RCC 7860 (cell line): ENCODE results near the gene PCBD1.
"Not testable (repeated sequence)": the region's sequence is repeated elsewhere in the genome, so short reads cannot be mapped to it uniquely, and the experiment has no call there.

Source experiments
- DNase-seq: peaks from one replicate; pipeline ENCODE4 v3.0.0-alpha.2; 2015; ENCODE audit warnings: low spot score
- FAIRE-seq: peaks from 2 replicates; lab custom pipeline; 2012; peaks lifted over from hg19 to GRCh38; lab: Jason Lieb, UNC

PCBD1 gene

GRCh38 chr10:70879207-70879606 is 9.2 kb downstream of the PCBD1 start:
- DNase-seq (no peak), FAIRE-seq (no peak)

- DNase-seq: no peak
- FAIRE-seq: no peak
Observed at GRCh38 chr10:70874061-70874460, 14.3 kb downstream of the PCBD1 start.

- DNase-seq: no peak
- no peak for FAIRE-seq
Observed at GRCh38 chr10:70872291-70872690, 16.1 kb downstream of the PCBD1 start.

DNA sequence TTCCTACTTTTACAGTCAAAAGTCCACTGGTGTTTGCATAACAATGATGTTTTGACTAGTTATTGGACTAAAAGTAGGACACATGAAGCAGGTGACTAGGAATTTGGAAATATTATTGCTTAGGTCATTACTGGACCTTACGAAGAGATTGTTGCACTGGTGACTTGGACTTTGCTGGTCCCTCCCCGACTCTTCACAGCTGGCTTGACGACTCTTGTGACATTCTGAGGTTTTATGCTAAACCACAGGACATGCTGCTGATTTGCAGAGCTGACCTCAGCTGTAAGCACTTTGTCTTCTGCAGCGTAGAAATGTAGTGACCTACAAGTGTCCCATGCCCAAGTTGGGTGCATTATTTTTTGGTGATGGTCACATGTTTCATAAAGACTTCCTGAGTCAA is 21.9 kb downstream of the PCBD1 start:
- FAIRE-seq (peak; percentile 60), DNase-seq (peak; percentile 54)

DNA sequence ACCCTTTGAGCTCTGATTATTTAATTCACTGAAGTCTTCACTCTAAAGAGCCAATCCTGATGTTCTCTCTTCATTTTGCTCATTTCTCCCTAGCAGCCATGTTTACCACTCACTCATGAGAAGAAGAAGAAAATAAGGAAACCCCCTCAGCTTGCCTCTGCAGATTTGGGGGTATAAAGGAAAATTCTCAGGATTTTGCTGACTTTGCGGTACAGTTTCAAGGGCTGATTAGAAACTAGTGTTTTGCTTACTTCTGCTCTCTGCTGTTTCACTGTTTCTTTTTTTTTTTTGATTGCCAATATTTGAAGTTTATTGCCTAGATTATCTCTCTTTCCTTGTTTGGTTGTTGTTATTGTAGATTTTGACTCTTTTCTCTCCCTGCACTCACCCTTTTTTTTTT is 23.4 kb downstream of the PCBD1 start:
- FAIRE-seq: no peak

GRCh38 chr10:70863470-70864160 is 24.8 kb downstream of the PCBD1 start:
- DNase-seq: no peak
- no peak for FAIRE-seq

More for the DNA sequence above, 23.4 kb downstream of the PCBD1 start:
- DNase-seq: no peak

DNA sequence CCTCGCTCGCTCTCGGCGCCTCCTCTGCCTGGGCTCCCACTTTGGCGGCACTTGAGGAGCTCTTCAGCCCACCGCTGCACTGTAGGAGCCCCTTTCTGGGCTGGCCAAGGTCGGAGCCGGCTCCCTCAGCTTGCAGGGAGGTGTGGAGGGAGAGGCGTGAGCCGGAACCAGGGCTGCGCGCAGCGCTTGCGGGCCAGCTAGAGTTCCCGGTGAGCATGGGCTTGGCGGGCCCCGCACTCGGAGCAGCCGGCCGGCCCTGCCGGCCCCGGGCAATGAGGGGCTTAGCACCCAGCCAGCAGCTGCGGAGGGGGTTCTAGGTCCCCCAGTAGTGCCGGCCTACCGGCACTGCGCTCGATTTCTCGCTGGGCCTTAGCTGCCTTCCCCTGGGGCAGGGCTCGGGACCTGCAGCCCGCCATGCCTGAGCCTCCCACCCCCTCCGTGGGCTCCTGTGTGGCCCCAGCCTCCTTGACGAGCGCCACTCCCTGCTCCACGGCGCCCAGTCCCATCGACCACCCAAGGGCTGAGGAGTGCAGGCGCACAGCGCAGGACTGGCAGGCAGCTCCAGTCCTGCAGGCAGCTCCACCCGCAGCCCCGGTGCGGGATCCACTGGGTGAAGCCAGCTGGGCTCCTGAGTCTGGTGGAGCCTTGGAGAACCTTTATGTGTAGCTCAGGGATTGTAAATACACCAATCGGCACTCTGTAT is 26.7 kb downstream of the PCBD1 start:
- DNase-seq, FAIRE-seq: not testable (repeated sequence)

DNA sequence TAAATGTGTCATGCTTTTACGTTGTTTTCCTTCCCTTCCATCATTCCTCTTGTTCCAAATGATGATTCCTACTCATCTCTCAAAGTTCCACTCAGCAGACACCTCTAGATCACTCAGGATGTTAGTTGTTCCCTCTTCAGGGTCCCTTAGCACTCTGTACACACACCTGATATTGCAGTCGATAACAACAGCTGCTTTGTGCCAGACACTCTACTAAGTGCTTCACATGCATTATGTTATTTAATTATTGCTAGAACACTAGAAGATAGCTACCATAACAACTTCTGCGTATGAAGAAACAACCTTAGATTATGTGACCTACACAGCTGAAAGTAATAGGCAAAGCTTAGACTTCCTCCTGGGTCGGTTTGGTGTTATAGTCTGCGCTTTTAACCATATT is 29.6 kb downstream of the PCBD1 start:
- FAIRE-seq (no peak), DNase-seq (no peak)

DNA sequence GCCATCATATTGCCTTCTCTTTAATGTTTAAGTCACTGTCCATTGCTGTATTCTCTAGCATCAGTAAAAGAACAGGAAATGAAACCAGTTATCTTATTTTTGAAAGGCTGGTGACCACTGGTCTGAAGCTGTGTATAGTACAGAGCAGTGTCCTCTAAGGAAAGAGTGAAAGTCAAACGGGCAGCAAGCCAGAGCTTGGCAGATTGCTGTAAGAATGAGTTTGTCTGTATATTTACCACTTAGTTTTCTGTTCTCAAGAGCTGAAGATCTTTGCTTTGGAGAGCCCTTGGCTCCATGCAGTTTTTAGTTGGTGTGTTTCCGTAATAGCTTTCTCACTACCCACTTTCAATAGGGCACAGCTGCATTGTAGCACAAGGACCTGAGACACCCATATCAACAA is 31.9 kb downstream of the PCBD1 start:
- FAIRE-seq (no peak), DNase-seq (no peak)

GRCh38 chr10:70853457-70853856 is 34.9 kb downstream of the PCBD1 start:
- no peak for FAIRE-seq

GRCh38 chr10:70853038-70853437 is 35.3 kb downstream of the PCBD1 start:
- FAIRE-seq: no peak

More at GRCh38 chr10:70853457-70853856, 34.9 kb downstream of the PCBD1 start:
- DNase-seq: no peak

GRCh38 chr10:70851597-70852475 is 36.5 kb downstream of the PCBD1 start:
- FAIRE-seq (no peak), DNase-seq (no peak)

More at GRCh38 chr10:70853038-70853437, 35.3 kb downstream of the PCBD1 start:
- DNase-seq: no peak

DNA sequence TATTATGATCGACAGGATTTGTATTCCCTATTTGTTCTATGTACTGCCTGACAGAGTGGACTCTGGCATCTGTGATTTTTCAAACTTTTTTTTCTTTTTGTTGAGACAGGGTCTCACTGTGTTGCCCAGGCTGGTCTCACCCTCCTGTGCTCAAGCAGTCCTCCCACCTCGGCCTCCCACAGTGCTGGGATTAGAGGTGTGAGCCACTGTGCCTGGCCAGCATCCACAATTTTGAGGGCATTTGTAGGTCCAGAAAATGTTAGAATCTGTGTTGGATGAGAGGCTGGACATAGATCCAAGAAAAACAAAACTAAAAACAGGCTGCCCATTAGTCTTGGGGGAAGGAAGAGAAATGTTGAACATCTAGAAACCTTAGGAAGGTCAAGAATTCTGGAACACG is 38.3 kb downstream of the PCBD1 start:
- DNase-seq: no peak
- FAIRE-seq: no peak

GRCh38 chr10:70849582-70850016 is 38.8 kb downstream of the PCBD1 start:
- FAIRE-seq (peak; percentile 83), DNase-seq (peak; percentile 84)

- FAIRE-seq (no peak), DNase-seq (no peak)
Observed at GRCh38 chr10:70847659-70848360, 40.6 kb downstream of the PCBD1 start.

GRCh38 chr10:70846795-70847194 is 41.6 kb downstream of the PCBD1 start:
- FAIRE-seq (no peak), DNase-seq (no peak)

DNA sequence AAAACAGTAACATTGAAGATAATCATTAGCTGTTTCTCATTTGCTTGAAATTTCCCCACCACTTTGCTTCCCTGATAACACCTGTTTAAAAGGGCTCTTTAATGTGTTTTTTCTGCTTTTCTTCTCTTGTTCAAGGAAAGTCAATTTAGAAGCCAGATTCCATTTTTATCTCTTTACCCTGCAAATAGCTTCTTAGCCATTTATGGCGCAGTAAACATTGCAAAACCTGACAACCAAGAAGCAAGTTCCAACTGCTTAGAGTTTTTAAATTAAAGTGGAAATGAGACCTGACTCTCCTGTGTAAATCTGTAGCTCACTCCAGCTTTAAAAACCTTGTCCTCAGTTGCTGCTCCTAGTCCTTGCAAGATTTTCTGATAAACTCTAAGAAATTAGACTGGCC is 42.5 kb downstream of the PCBD1 start:
- FAIRE-seq: no peak
- no peak for DNase-seq

DNA sequence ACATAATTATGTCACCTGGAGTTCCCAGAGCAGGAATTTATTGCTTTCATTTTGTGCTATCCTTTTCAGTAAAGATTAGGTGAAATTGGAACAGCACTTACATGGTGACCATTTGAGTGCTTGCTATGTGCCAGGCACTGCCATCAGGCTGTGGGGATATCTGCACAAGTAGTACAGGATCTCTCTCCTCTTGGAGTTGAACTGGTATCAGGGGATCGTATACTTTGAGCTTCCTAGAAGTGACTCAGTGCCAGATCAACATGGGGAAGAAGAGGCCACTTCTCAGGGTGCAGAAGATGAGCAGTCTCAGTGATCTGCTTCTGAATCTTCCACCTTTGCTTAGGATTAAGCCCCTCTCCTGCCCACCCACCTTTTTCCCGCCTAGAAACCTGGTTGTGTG is 43.1 kb downstream of the PCBD1 start:
- FAIRE-seq: no peak
- DNase-seq: no peak

- FAIRE-seq (no peak), DNase-seq (no peak)
Observed at GRCh38 chr10:70843776-70844489, 44.4 kb downstream of the PCBD1 start.

DNA sequence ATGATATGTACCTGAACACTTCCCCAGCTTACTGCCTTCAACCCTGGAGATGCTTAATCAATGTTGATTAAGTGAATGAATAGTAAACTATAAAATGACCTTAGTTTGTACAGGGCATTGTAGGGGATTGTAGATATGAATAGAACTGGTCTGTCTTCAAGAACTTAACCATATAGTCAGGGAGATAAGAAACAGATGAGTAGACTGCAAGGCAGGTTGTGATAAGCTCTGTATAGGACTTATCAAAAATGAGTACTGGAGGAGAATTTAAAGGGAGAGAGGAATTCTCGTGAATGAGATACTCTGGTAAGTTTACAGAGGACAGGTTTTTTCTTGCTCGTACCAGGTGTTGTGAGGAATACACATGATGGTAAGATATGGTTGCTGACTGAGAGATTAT is 45.0 kb downstream of the PCBD1 start:
- FAIRE-seq (no peak), DNase-seq (no peak)
